B cell (primary cell): Measurements from ENCODE around the gene NSUN6.

ENCODE experiments used
- CTCF ChIP-seq: fragments of 200-600 bp; IDR thresholded peaks from one replicate; pipeline ENCODE4 v1.8.0; 2022; ENCODE audit warnings: antibody characterized with exemption, mild to moderate bottlenecking
- EZH2 ChIP-seq: IDR thresholded peaks from 2 replicates; pipeline ENCODE4 v1.6.1; 2012; ENCODE audit warnings: borderline replicate concordance, low read depth, mild to moderate bottlenecking, moderate library complexity, low read length; ENCODE audit not compliant: insufficient read depth, poor library complexity, severe bottlenecking

GRCh38 chr10:18684416-18684815 lies 33.0 kb upstream of the NSUN6 start:
- TF ChIP-seq CTCF (no peak), EZH2 (no peak)
